SK-N-SH treated with all-trans-retinoic acid at 6 μM for 48 hours (cell line): ENCODE measurements around the gene ST6GALNAC4.
A peak's percentile ranks its signal among the peaks of the same experiment; 100 is the strongest.

Experiments used
- ATAC-seq: fragments of 200-7000 bp; cut with Tn5 transposase; 3 replicates; pipeline ENCODE4 v1.9.1; 2020; ENCODE audit warnings: mild to moderate bottlenecking, moderate library complexity
- ARNTL ChIP-seq: fragments of 450-650 bp; formaldehyde crosslinking; IDR thresholded peaks from 2 replicates; pipeline ENCODE4 v1.5.0; 2020; ENCODE audit warnings: low read depth, mild to moderate bottlenecking, moderate library complexity, borderline replicate concordance
- BACH2 ChIP-seq: fragments of 250-450 bp; sonication (Bioruptor Pico); IDR thresholded peaks from 2 replicates; pipeline ENCODE4 v1.9.0; 2021; ENCODE audit warnings: mild to moderate bottlenecking, borderline replicate concordance
- CSDC2 ChIP-seq: fragments of 250-450 bp; sonication (Bioruptor Pico); IDR thresholded peaks from 2 replicates; pipeline ENCODE4 v1.5.0; 2020; ENCODE audit warnings: mild to moderate bottlenecking, moderate library complexity
- CSRNP3 ChIP-seq: fragments of 250-450 bp; sonication (Bioruptor Pico); IDR thresholded peaks from 2 replicates; pipeline ENCODE4 v1.5.1; 2021; ENCODE audit warnings: mild to moderate bottlenecking, moderate library complexity
- ESRRG ChIP-seq: fragments of 250-450 bp; sonication (Bioruptor Pico); IDR thresholded peaks from 2 replicates; pipeline ENCODE4 v1.6.1; 2021; ENCODE audit warnings: mild to moderate bottlenecking
- GLIS3 ChIP-seq: fragments of 250-450 bp; sonication (Bioruptor Pico); IDR thresholded peaks from 2 replicates; pipeline ENCODE4 v1.5.0; 2020; ENCODE audit warnings: mild to moderate bottlenecking, moderate library complexity
- ISL1 ChIP-seq: fragments of 250-450 bp; sonication (Bioruptor Pico); IDR thresholded peaks from 2 replicates; pipeline ENCODE4 v2.1.2; 2022; ENCODE audit warnings: mild to moderate bottlenecking, moderate library complexity
- OSR1 ChIP-seq: fragments of 250-450 bp; sonication (Bioruptor Pico); IDR thresholded peaks from 2 replicates; pipeline ENCODE4 v1.8.0; 2022; ENCODE audit warnings: moderate library complexity, mild to moderate bottlenecking, inconsistent platforms
- PPARA ChIP-seq: fragments of 250-450 bp; sonication (Bioruptor Pico); IDR thresholded peaks from 2 replicates; pipeline ENCODE4 v1.5.0; 2020; ENCODE audit warnings: mild to moderate bottlenecking, borderline replicate concordance
- RARB ChIP-seq: fragments of 250-450 bp; sonication (Bioruptor Pico); IDR thresholded peaks from 2 replicates; pipeline ENCODE4 v1.8.0; 2021; ENCODE audit warnings: mild to moderate bottlenecking, moderate library complexity
- SNAI2 ChIP-seq: fragments of 250-450 bp; sonication (Bioruptor Pico); IDR thresholded peaks from 2 replicates; pipeline ENCODE4 v1.5.0; 2020; ENCODE audit warnings: mild to moderate bottlenecking, moderate library complexity
- TCF4 ChIP-seq: fragments of 250-450 bp; sonication (Bioruptor Pico); IDR thresholded peaks from 2 replicates; pipeline ENCODE4 v1.8.0; 2021; ENCODE audit warnings: mild to moderate bottlenecking, moderate library complexity, borderline replicate concordance
- TOX ChIP-seq: fragments of 250-450 bp; sonication (Bioruptor Pico); IDR thresholded peaks from 2 replicates; pipeline ENCODE4 v1.8.0; 2021; ENCODE audit warnings: mild to moderate bottlenecking, moderate library complexity, borderline replicate concordance
- ZC3H10 ChIP-seq: fragments of 250-450 bp; sonication (Bioruptor Pico); IDR thresholded peaks from 2 replicates; pipeline ENCODE4 v1.5.1; 2021; ENCODE audit warnings: mild to moderate bottlenecking, moderate library complexity
- ZFP3 ChIP-seq: fragments of 250-450 bp; sonication (Bioruptor Pico); IDR thresholded peaks from 2 replicates; pipeline ENCODE4 v1.5.0; 2020; ENCODE audit warnings: mild to moderate bottlenecking, moderate library complexity
- ZFP30 ChIP-seq: fragments of 450-650 bp; formaldehyde crosslinking; IDR thresholded peaks from 2 replicates; pipeline ENCODE4 v1.5.0; 2022; ENCODE audit warnings: mild to moderate bottlenecking, moderate library complexity
- ZNF565 ChIP-seq: fragments of 450-650 bp; formaldehyde crosslinking; conservative IDR thresholded peaks from 2 replicates; pipeline ENCODE4 v1.5.0; 2020; ENCODE audit warnings: low read depth, mild to moderate bottlenecking, moderate library complexity
- ZNF70 ChIP-seq: fragments of 450-650 bp; formaldehyde crosslinking; IDR thresholded peaks from 2 replicates; pipeline ENCODE4 v1.5.0; 2020; ENCODE audit warnings: mild to moderate bottlenecking, moderate library complexity
- ZNF8 ChIP-seq: fragments of 450-650 bp; formaldehyde crosslinking; IDR thresholded peaks from 2 replicates; pipeline ENCODE4 v1.5.0; 2020; ENCODE audit warnings: mild to moderate bottlenecking, moderate library complexity
- TF ChIP-seq, protein P1 (sequence below): fragments of 250-450 bp; sonication (Bioruptor Pico); IDR thresholded peaks from 2 replicates; pipeline ENCODE4 v1.8.0; 2021; ENCODE audit warnings: low read depth, mild to moderate bottlenecking, moderate library complexity, borderline replicate concordance
- TF ChIP-seq, protein P2 (sequence below): fragments of 250-450 bp; sonication (Bioruptor Pico); IDR thresholded peaks from 2 replicates; pipeline ENCODE4 v1.5.1; 2020; ENCODE audit warnings: low read depth, mild to moderate bottlenecking, moderate library complexity

ST6GALNAC4 gene

GRCh38 chr9:127874301-127875221 lies 42.3 kb downstream of the ST6GALNAC4 start:
- no peak for TF ChIP-seq RARB
- no peak for TF ChIP-seq ZC3H10 (CRISPR knock-in tag)
- no peak for TF ChIP-seq TCF4 (CRISPR knock-in tag)
- no peak for TF ChIP-seq BACH2 (CRISPR knock-in tag)
- no peak for TF ChIP-seq ZNF565 (CRISPR knock-in tag)
- TF ChIP-seq, all 23 proteins: peak for 0
- ATAC-seq, result no peak

- TF ChIP-seq BACH2 (CRISPR knock-in tag) (no peak), ARNTL (no peak), ZFP3 (CRISPR knock-in tag) (no peak), CSRNP3 (no peak), ZC3H10 (CRISPR knock-in tag) (no peak), SNAI2 (no peak)
- ATAC-seq, result peak; percentile 15; the same call in 1 of the 3 replicates
Measured at GRCh38 chr9:127873886-127874285, 43.0 kb downstream of the ST6GALNAC4 start.

DNA sequence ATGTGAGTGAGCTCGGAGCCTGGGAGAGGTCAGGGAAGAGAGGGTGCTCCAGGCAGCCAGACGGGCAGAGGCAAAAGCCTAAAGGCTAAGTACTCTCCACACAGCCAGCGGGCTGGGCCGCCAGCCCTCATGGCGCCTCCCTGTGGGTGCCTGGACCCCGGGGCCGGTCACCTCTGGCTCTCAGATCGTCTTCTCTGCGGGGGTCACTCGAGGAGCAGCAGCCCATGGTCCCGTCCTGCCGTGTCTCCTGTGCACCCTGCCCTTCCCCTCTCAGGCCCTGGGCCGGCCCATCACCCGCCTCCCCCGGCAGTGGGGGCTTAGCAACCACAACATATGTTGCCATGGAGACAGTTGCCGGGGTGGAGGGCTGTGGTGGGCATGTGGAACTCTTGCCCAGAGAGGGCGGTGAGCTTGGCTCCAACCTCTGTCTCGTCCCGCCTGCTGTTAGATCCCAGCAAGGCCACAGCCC lies 43.6 kb downstream of the ST6GALNAC4 start:
- no peak for TF ChIP-seq TCF4 (CRISPR knock-in tag)
- TF ChIP-seq ZNF8 (CRISPR knock-in tag), result no peak
- no peak for TF ChIP-seq ESRRG (CRISPR knock-in tag)
- TF ChIP-seq CSRNP3, result no peak
- no peak for TF ChIP-seq ZNF70 (CRISPR knock-in tag)
- TF ChIP-seq SNAI2, result no peak
- no peak for TF ChIP-seq ZC3H10 (CRISPR knock-in tag)
- TF ChIP-seq, protein P1, sequence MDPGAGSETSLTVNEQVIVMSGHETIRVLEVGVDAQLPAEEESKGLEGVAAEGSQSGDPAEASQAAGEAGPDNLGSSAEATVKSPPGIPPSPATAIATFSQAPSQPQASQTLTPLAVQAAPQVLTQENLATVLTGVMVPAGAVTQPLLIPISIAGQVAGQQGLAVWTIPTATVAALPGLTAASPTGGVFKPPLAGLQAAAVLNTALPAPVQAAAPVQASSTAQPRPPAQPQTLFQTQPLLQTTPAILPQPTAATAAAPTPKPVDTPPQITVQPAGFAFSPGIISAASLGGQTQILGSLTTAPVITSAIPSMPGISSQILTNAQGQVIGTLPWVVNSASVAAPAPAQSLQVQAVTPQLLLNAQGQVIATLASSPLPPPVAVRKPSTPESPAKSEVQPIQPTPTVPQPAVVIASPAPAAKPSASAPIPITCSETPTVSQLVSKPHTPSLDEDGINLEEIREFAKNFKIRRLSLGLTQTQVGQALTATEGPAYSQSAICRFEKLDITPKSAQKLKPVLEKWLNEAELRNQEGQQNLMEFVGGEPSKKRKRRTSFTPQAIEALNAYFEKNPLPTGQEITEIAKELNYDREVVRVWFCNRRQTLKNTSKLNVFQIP (CRISPR knock-in tag), result no peak
- no peak for TF ChIP-seq ZFP30 (CRISPR knock-in tag)
- TF ChIP-seq OSR1 (CRISPR knock-in tag), result no peak
- TF ChIP-seq, all 23 proteins: peak for 0
- no peak for ATAC-seq

DNA sequence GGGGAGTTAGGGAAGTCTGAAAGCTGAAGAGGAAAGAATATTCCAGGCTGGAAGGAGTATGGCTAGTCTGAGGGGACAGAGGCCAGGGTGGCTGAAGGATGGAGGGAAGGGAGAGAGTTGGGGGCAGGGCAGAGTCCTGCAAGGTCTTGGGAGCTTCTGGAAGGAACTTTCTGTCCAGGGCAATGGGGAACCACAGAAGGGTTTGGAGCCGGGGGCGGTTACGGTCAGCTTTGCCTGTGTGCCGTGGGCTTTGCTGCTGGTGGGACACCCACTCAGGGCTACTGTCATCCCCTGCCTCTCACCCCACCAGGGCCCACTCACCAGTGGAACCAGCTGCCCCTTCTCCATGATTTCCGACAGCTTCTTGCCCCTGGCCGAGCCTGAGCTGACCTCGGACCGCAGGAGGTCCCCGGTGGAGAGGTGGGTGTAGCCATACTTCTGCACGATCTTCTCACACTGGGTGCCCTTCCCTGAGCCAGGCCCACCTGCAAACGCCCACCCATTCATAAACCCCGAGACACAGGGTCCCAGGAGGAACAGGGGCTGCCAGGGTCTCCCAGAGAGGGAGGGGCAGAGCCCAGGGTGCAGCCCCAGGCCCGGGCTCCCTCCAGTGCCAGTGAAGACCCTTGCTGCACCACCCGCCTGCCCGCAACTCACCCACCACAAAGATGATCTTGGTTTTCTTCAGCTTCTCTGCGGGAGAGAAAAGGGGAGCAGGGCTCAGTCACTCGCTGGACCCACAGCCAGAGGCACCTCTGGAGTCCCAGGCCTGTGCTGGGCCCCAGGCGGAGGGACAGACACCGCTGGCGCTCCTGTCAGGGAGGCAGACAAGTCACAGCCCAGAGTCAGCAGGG lies 44.2 kb downstream of the ST6GALNAC4 start:
- ATAC-seq, result no peak
- no peak for TF ChIP-seq TOX (CRISPR knock-in tag)
- TF ChIP-seq ARNTL, result no peak
- TF ChIP-seq TCF4 (CRISPR knock-in tag), result no peak
- TF ChIP-seq, protein P2, sequence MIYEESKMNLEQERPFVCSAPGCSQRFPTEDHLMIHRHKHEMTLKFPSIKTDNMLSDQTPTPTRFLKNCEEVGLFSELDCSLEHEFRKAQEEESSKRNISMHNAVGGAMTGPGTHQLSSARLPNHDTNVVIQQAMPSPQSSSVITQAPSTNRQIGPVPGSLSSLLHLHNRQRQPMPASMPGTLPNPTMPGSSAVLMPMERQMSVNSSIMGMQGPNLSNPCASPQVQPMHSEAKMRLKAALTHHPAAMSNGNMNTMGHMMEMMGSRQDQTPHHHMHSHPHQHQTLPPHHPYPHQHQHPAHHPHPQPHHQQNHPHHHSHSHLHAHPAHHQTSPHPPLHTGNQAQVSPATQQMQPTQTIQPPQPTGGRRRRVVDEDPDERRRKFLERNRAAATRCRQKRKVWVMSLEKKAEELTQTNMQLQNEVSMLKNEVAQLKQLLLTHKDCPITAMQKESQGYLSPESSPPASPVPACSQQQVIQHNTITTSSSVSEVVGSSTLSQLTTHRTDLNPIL (CRISPR knock-in tag), result no peak
- TF ChIP-seq OSR1 (CRISPR knock-in tag), result no peak
- no peak for TF ChIP-seq ZNF8 (CRISPR knock-in tag)
- TF ChIP-seq ISL1 (CRISPR knock-in tag), result no peak
- no peak for TF ChIP-seq CSRNP3
- TF ChIP-seq, protein P1 (CRISPR knock-in tag), result no peak
- no peak for TF ChIP-seq RARB
- no peak for TF ChIP-seq PPARA (CRISPR knock-in tag)
- no peak for TF ChIP-seq ZFP3 (CRISPR knock-in tag)
- no peak for TF ChIP-seq ESRRG (CRISPR knock-in tag)
- TF ChIP-seq GLIS3, result no peak
- TF ChIP-seq ZC3H10 (CRISPR knock-in tag), result no peak
- no peak for TF ChIP-seq BACH2 (CRISPR knock-in tag)
- no peak for TF ChIP-seq ZNF565 (CRISPR knock-in tag)
- TF ChIP-seq ZNF70 (CRISPR knock-in tag), result no peak
- no peak for TF ChIP-seq CSDC2 (CRISPR knock-in tag)
- no peak for TF ChIP-seq ZFP30 (CRISPR knock-in tag)
